NCI-H748 (cell line): ENCODE measurements around the gene BRD3OS.

Source experiments
- DNase-seq: peaks from one replicate; lab custom pipeline; 2025; ENCODE audit not compliant: unreplicated experiment; lab: John Stamatoyannopoulos, UW

Gene BRD3OS, protein sequence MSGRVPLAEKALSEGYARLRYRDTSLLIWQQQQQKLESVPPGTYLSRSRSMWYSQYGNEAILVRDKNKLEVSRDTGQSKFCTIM

DNA sequence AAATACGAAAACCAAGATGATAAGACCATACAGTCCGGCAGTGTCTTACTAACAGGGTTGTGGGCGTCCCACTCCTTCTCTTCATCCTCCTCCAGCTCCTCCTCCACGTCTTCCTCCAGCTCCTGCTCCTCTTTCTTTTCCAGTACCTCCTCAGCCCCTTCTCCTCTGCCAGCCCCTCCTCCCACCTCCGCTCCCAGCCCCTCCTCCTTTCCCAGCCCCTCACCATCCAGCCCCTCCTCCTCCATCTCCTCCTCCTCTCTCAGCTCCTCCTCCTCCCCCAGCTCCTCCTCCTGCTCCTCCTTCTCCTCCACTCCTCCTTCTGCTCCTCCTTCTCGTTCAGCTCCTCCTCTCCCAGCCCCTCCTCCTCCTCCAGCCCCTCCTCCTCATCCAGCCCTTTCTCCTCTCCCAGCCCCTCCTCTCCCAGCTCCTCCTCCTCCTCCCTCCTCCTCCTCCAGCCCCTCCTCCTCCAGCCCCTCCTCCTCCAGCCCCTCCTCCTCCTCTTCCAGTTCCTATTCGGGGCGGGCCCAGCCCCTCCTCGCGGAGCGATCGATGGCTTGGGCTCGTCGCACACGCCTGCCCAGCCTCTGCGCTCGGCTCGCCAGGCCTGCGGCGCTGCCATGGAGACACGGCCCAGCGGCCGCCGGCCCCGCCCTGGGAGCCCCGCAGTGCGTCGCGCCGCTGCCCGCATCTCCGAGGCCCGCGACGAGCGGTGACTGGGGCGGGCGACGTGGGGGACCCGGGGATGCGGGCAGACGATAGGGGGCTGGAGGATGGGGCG, at the start of gene BRD3OS:
BRD3OS (plus strand) TSS at position 654 of the 778 bp plus-strand sequence. CDS start 1,267 bp downstream, outside the sequence.
- peak; percentile 99 for DNase-seq

DNA sequence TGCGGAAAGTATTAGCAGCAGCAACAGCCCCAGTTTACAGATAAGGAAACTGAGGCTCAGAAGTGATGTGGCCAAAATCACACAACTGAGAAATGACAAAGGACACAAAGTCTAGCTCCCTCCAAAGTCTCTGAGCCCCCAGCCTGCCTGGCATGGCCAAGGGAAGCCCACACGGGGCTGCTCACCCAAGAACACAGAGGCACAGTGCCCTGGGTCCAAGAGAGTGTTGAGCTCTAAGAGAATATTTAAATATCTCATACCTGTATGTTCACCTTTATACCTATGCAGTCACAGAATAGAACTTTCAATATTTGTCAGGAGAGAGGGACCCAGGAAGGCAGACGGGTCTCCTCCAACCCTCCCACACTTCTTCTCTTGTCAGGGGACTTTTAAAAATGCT, 49.8 kb upstream of the BRD3OS start:
- DNase-seq: no peak

DNA sequence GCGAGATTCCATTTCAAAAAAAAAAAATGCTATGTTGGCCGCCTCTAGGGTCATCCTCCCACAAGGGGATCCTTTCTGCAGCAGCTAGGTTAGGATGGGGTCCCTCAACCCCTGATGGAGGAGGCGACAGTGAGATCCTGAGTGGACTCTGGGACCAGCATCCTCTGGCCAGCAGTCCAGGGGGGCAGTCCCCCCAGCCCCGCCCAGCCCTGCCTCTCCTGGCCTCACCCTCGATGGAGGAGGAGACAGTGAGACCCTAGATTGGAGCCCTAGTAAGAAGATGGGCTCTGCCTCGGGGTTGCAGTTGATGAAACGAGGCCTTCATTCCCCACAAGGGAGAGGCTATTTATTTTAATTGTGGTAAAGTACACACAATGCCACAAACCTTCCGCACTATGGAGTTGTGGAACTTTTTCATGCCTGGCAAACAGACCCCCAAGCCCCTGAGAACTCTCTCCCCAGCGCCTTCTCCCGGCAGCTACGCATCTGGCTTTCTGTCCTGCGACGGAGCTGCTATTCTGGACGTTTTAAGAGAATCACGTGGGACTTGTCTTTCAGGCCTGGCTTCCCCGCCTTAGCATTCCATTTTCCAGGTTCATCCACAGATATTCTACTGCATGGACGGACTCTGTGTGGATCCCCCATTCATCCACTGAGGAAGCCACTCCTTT, 49.0 kb upstream of the BRD3OS start:
- DNase-seq: no peak

DNA sequence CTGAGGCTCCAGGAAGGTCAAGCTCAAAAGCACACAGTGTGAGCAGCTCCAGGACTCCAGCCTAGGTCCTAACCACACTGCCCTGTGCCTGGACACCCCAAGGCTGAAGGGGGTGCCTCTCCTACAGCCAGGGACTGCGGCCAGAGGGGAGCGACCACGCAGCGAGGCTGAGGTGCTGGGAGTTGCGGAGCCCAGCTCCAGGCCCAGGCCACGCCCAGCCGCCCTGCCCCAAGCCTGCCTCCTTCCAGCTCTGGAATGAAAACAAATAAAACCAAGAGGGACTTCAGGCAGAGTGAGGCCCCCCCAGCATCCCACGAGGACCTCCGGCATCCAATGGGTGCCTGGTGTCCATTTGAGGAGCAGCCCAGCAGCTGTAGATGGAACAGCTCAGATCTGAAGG, 48.4 kb upstream of the BRD3OS start:
- no peak for DNase-seq

DNA sequence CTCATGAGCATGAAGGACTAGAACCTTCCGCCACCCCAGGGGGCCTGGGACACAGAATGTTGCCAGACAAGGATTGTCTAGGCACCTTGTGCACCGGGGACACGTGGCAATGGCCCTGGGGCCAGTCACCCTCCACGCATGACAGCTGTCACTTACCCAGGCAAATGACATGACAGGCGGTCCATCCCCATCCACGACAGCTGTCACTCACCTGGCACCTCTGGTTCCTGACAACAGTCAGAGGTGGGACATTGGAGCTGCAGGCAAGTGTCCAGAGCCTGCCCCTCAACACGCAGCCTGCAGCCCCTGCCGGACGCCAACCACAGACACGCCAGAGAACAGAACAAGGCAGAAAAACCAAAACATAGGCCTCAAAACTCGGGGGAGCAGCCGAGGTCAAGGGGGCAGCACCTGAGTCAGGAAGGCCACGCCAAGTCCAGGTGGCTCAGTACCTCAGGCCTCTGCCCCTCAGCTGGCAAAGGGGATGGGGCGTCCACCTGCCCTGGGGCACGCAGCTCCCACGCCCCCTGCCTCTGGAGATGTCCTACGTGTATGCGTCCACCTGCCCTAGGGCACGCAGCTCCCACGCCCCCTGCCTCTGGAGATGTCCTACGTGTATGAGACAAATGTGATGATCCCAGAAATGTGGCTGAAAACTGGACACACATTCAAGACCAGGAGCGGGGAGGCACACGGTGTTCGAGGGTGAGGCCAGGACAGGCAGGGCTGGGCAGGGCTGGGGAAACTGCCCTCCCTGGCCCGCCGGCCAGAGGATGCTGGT, 47.7 kb upstream of the BRD3OS start:
- no peak for DNase-seq

DNA sequence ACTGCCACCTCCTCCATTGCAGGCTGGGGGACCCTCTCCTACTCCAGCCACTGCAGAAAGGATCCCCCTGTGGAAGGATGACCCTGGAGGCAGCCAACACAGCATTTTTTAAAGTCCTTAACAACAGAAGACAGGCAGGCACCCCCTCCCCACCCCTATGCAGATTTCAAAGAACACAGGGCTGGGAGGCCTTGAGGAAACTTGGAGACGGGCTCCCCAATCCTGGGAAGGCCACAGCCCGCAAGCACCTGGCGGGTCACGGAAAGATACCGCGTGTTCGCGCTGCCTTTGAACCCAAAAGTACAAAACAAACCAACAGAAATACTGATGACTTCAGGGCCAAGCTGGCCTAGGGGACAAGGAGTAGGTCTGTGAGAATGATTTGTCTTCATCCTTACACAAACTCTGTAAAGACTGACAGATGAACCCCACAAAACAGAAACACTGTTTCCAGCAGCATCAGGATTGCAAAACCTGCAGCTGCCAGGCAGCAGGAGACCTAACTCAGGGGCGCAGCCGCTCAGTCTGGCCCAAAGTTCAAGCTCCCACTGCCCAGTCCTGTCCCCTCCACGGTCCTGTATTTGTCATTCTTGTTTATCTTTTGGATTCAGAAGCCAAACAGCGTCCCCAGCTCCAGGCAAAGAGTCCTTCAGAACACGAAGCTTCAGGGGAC, 46.9 kb upstream of the BRD3OS start:
- DNase-seq: no peak

DNA sequence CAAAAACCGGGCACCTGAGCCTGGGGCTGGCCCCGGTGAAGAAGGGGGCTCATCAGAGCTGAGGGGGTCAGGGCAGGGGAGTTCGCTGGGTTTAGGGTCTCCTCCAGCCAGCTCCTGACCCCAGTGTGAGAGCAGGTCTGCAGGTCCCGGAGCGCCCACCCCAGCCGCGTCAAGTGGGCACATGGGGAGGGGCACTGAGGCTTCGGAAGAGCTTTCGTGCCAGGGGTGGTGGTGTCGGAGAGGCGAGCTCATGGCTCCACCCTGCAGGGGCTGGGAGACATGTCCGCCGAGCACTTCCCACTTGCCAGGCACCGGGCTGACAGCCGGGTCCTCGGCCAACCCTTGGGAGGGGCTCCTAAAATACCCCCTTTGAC, 46.4 kb upstream of the BRD3OS start:
- no peak for DNase-seq

DNA sequence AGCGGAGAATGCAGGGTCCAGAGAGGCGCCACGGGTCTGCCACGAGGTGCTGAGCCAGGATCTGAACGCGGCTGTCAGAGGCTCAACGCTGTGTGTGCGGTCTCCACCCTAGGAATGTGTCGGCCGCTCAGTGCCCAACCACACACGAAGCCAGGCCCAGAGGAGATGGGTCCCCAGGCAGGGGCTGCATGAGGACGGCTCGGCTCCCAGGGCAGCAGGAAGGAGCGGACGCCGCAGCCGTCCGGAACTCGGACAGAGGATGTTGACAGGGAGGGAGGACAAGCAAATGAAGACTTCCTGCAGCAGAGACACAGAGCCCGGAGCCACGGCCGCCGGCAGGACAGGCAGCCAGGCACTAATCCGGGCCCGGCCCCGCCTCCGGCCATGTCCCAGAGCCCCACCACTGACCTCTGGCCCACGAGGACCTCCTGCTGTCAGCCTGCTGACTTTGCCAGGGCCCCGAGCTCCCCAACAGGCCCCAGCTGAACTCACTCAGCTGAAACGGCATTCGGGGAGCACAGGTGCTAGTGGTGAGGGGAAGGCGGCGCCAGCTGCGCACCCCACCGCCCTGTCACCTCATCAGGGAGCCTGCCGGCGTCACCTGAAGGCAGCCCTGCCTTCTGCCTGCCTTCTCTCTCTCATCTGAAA, 45.9 kb upstream of the BRD3OS start:
- no peak for DNase-seq

DNA sequence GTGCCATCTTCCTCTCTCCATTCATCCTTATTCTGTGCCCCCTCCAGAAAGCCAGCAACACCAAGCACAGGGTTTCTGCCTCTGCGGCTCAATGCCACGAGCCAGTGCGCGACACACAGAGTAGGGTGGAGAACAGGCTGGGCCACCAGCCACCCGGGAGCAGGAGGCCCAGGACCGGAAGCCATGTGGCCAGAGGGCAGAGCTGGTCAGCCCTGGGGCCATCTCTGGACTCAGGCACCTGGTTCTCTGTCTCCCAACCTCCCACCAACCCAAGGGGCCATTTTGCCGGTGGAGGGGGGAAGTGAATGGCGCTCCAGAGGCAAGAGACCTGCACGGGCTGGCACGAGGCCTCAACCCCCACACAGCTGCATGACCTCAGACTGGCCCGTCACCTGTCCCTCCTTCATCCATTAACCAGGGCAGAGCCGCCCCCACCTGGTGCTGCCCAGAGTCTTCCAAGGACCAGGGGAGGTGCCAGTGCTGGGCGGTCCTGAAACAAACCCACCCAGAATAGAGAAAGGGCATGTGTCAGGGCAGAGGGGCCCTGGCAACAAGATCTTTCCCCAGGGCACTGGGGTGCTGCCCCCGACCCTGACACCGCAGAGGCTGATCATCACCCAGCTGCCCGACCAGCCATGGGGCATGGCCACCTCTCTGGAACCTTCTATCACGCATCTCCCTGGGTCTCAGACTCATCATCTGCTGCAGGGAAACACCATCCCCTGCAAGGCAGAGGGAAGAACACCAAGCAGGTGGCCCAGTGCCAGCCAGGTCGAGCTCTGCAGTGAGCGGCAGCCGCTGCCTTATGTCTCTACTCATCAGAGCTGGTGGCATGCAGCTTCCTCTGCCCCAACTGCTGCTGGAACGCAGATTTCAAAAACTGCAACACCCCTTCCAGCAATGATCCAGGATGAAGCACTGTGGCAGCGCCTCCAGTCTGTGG, 45.1 kb upstream of the BRD3OS start:
- DNase-seq: no peak

DNA sequence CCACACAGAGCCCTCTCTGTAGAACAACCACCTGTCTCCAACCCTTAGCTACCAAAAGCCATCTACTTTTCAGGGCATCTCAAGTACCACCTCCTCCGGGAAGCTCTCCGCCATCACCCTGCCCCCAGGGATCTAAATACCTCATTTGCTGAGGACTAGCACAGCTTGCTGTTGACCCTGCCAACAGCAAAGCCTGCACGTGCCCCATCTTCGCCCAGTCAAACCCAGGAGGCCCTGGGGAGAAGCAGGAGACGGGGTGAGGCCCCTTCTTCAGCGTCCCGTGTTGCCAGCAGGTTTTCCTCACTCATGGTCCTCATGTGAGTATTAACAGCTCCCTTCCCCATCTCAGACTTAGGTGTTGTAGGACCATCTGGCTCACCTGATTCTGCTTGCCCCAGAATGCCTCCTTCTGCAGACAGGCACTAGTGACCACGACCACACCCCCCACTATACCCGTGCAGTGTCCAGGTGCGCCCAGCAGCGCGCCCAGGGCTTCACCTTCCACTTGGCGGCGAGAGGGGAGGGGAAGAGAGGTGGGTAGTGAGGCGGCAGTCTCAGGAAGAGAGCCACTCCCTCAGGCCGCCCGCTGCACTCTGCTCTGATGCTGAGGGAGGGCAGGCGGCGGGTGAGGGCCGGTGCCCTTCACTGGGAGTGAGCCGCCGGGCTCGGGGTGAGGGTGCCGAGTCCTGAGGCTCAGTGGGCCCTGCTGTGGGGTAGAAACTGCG, 44.3 kb upstream of the BRD3OS start:
- DNase-seq: peak; percentile 32

DNA sequence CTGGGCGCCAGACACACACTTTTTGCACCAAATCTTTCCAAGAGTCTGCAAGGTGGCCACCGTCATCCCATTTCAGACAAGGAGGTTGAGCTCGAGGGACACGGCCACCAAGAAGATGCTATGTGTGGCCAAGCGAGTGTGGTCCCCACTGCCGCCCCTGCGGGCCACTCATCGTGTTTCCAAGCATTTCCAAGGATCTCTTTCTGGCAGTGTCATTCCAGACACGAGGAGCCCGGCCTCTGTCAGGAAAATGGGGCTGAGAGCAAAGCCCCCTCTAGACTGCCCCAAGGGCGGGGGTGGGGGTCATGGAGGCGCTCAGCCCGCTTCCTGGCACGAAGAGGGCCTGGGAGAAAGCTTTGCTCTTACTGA, 43.7 kb upstream of the BRD3OS start:
- DNase-seq: no peak

DNA sequence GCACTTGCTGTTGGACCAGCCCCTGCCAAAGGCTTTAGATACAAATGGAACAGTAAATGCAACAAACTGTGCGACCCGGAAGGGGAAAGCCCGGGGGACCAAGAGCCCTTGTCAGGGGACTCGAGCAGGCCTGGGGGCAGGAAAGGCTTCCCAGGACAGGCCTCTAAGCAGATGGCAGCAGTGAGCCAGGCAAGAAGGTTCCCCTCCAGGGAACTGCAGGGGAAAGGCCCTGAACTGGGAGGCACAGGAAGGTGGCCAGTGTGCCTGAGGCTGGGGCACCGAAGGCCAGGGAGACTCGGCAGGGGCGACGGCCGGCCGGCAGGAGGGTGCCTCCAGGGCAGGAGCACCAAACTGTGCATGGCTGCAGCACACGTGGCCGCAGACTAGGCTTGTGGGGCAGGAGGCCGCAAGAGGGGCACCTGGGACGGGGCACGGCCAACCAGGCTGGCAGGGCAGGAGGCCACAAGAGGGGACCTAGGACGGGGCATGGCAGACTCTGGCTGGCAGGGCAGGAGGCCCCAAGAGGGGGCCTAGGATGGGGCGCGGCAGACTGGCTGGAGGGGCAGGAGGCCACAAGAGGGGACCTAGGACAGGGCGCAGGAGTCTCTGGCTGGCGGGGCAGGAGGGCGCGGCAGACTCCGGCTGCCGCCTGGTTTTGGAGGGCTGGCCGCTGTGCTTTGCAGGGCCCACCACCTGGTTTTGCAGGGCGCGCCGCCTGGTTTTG, 43.2 kb upstream of the BRD3OS start:
- no peak for DNase-seq

DNA sequence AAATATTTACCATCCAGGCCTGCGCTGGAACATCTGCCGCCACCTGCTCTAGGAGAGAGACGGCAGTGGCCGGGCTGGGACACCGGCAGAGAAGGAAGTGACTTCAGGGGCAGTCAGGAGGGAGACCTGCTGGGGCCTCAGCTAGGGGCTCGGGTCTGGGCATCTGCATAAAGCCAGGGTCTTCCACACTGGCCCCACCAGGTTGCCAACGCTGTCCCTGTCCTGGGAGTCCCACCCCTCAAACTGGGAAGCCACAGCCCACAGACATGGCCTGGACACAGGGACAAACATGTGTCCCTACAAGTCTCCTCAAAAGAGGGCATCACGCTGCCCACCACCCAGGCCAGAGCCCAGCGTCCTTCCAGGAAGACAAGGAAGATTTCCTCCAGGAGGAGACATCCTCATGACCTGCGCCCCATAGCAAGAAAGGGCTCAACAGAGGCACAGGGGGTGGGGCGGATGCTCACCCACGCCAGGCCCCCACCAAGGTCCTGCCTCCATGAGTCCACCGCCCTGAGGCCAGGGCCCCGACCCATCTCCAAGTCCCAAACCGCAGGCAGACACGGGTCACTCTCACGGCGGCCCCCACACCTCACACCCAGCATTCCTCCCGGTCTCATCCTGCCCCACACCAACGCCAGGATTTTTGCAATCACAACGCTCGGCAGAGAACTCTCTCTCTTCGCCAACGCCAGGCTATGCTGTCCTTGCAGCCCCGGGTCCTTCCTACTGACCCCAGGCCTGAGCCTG, 42.1 kb upstream of the BRD3OS start:
- DNase-seq: no peak

DNA sequence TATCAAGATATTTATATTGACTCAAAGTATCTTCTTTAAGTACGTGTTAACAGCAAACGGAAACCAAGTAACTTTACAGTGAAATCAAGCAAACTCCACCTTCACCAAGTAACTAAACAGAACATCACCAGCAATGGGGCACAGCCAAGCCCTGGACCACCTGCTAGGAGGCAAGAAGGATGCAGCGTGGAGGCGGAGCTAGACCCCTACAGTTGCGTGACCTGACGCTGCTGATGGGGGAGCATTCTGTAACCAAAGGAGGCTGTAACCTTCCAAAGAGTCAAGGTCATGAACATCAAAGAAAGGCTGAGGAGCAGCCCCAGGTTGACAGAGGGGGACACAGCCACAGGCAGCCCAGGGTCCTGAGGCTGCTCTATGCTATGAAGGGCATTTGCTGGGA, 39.2 kb upstream of the BRD3OS start:
- no peak for DNase-seq

DNA sequence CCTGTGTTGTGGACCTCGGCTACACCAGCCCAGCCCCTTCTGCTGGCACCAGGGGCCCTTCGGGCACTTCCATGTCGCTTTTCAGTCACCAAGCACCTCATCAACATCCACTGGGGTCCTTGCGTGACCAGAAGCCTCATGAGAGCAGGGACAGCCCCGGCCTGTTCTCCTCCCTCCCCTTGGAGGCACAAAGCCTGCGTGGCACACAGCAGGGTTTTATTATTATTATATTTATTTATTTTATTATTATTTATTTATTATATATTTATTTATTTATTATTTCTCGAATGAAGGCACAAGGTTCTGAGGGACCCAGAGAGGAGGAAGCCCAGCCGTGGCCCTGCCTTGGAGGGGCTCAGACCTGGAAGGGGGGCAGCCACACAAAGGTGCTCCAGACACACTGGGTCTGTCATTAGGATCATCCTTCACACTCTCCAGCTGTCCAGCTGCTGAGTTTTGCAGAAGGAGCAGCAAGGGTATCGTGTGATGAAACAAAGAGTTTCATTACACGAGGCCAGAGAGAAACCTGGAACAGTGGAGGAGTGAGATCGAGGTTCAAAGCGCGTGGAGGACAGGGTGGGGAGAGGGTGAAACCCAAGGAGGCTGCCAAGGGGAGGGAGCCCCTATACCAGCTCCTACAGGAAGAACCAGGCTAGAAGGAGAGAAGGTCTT, 38.4 kb upstream of the BRD3OS start:
- DNase-seq: no peak

DNA sequence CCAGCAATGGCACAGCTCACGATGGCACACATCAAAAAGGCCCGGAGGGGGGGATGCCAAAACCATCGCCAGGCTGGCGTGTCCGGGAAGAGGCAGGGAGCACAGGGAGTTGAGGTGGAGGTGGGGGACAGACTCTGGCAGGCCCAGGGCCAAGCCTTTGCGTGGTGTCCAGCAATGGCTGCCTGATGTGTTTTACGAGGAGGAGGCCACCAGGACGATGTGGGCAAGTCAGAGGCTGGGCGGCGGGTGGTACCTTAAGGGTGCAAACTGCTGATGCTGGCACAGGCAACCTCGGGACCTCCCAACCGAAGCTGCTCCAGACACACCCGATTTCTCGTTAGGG, 37.9 kb upstream of the BRD3OS start:
- DNase-seq: no peak

DNA sequence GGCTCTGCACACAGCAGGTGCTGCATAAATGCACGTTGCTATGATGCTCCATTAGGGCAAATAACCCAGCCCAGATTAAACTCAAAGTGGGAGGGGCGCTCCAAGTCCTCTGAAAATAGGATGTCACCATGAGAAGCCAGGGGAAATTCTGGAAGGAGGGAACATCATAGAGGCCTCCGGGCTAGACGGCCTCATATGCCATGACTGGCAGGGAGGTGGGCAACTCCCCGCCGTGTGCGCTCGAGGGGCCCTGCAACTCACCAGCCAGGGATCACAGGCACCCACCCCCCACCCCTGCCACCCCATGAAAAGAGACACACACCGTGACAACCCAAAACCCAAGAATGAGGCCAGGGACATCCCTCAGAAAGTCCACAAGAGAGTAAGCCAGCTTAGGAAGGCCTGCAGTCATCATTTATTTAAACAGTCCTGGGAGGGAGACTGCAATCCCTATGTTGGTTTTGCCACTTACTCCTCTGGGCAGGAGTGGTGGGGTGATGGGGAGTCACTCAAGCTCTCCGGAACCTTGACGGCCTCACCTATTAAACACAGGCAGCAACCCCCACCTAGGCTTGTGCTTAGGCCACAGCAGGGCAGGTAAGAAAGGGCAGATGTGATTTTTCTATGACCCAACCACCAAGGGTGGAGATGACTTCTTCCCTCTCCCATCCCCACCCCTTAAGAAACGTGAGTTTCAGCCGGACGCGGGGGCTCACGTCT, 37.2 kb upstream of the BRD3OS start:
- no peak for DNase-seq
